Measurements from ENCODE around the gene MTHFD1L.

GRCh38 chr6:150841697-150842096, 23.8 kb upstream of the MTHFD1L start:
- TF ChIP-seq, protein P1, sequence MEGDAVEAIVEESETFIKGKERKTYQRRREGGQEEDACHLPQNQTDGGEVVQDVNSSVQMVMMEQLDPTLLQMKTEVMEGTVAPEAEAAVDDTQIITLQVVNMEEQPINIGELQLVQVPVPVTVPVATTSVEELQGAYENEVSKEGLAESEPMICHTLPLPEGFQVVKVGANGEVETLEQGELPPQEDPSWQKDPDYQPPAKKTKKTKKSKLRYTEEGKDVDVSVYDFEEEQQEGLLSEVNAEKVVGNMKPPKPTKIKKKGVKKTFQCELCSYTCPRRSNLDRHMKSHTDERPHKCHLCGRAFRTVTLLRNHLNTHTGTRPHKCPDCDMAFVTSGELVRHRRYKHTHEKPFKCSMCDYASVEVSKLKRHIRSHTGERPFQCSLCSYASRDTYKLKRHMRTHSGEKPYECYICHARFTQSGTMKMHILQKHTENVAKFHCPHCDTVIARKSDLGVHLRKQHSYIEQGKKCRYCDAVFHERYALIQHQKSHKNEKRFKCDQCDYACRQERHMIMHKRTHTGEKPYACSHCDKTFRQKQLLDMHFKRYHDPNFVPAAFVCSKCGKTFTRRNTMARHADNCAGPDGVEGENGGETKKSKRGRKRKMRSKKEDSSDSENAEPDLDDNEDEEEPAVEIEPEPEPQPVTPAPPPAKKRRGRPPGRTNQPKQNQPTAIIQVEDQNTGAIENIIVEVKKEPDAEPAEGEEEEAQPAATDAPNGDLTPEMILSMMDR (IDR thresholded peaks at IDR 0.05 in 8 of 11, conservative IDR thresholded peaks at IDR 0.05 in 3 of 11), result no peak
- TF ChIP-seq POLR2AphosphoS5 (IDR thresholded peaks at IDR 0.05), result no peak
